HCT116 (cell line): ENCODE results near the gene NECTIN4.

Source experiments
- EZH2 ChIP-seq: fragments of 200-600 bp; sonication (generic); IDR thresholded peaks from 2 replicates; pipeline ENCODE4 v1.6.1; 2017; ENCODE audit warnings: antibody characterized with exemption, mixed run types
- RAD21 ChIP-seq: IDR thresholded peaks from 2 replicates; pipeline ENCODE4 v1.6.1; 2012; ENCODE audit warnings: low read depth, mild to moderate bottlenecking
- SIN3A ChIP-seq: IDR thresholded peaks from 2 replicates; pipeline ENCODE4 v1.6.1; 2012; ENCODE audit warnings: low read depth
- TF ChIP-seq, protein P1 (sequence below), 3 experiments: fragments of 200-600 bp in 1 of 3; sonication (generic) in 1 of 3; IDR thresholded peaks in 2 of 3; conservative IDR thresholded peaks in 1 of 3; 2 replicates each; pipeline ENCODE4 v1.5.1; 2012 to 2017; ENCODE audit warnings: low read depth in 2 of 3, low read length in 2 of 3, antibody characterized with exemption in 1 of 3, borderline replicate concordance in 1 of 3, control low read depth in 1 of 3, mild to moderate bottlenecking in 1 of 3, mixed read lengths in 1 of 3, mixed run types in 1 of 3, moderate library complexity in 1 of 3; ENCODE audit not compliant: insufficient read depth in 1 of 3

- TF ChIP-seq EZH2 (no peak), RAD21 (no peak), SIN3A (no peak)
- TF ChIP-seq, protein P1, sequence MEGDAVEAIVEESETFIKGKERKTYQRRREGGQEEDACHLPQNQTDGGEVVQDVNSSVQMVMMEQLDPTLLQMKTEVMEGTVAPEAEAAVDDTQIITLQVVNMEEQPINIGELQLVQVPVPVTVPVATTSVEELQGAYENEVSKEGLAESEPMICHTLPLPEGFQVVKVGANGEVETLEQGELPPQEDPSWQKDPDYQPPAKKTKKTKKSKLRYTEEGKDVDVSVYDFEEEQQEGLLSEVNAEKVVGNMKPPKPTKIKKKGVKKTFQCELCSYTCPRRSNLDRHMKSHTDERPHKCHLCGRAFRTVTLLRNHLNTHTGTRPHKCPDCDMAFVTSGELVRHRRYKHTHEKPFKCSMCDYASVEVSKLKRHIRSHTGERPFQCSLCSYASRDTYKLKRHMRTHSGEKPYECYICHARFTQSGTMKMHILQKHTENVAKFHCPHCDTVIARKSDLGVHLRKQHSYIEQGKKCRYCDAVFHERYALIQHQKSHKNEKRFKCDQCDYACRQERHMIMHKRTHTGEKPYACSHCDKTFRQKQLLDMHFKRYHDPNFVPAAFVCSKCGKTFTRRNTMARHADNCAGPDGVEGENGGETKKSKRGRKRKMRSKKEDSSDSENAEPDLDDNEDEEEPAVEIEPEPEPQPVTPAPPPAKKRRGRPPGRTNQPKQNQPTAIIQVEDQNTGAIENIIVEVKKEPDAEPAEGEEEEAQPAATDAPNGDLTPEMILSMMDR (IDR thresholded peaks at IDR 0.05 in 2 of 3, conservative IDR thresholded peaks at IDR 0.05 in 1 of 3; ENCODE audit: borderline replicate concordance in 1 of 3, insufficient read depth in 1 of 3, low read depth in 2 of 3, low read length in 2 of 3): no peak
Observed at GRCh38 chr1:161085165-161085564, 4.2 kb downstream of the NECTIN4 start.
